Measurements from ENCODE around the gene C11orf42.

- no peak for TF ChIP-seq CTCF (IDR thresholded peaks at IDR 0.05 in 4 of 5, conservative IDR thresholded peaks at IDR 0.05 in 1 of 5)
- TF ChIP-seq POLR2A (IDR thresholded peaks at IDR 0.05), result no peak
Observed at GRCh38 chr11:6237761-6238302, 32.5 kb downstream of the C11orf42 start.
